K562 (cell line): ENCODE results near the gene CYSLTR1. TPM values are rescaled to one million over a fixed set of nuclear protein-coding genes. Genes with fewer than 3 reads are reported as not detected.

ENCODE experiments used
- ATAC-seq: fragments of 200-7000 bp; cut with Tn5 transposase; 3 replicates; pipeline ENCODE4 v1.9.1; 2020; ENCODE audit warnings: moderate library complexity
- BruUV-seq: library from RNA; stranded (reverse); fragments of 400-500 nt; replicated peaks from 2 replicates; lab custom pipeline; 2021; lab: Mats Ljungman, UMichigan
- CTCF ChIA-PET: fragments of 300-600 bp; formaldehyde crosslinking; extraction: SDS; loops from one replicate; lab custom pipeline; 2021; ENCODE audit warnings: low intra/inter-chr PET ratio; lab: Yijun Ruan, JAX
- POLR2A ChIA-PET: fragments of 300-600, 350-650 bp; sonication (Branson Sonifier 250); formaldehyde crosslinking; extraction: SDS; loops from one replicate; lab custom pipeline; 2021; ENCODE audit warnings: antibody characterized with exemption, inconsistent platforms; lab: Yijun Ruan, JAX
- DNase-seq, 4 experiments: peaks; one replicate each; pipeline versions ENCODE4 v3.0.0 to v3.0.0-alpha.2; 2011 to 2018; ENCODE audit warnings: low spot score in 3 of 4, mixed read lengths in 3 of 4; ENCODE audit errors: extremely low read depth in 1 of 4
- FAIRE-seq: peaks from 2 replicates; lab custom pipeline; 2011; peaks lifted over from hg19 to GRCh38; lab: Jason Lieb, UNC
- H2AFZ ChIP-seq: 2 replicates; pipeline ENCODE4 v1.6.0; 2011; ENCODE audit warnings: low read depth, low read length, control low read depth, inconsistent platforms
- H3K27ac ChIP-seq: fragments of 200-600 bp; 3 replicates; pipeline ENCODE4 v1.8.0; 2011; ENCODE audit warnings: low read depth, mild to moderate bottlenecking, control low read depth, inconsistent platforms, low read length, moderate library complexity, mixed read lengths; ENCODE audit errors: extremely low read depth
- H3K27me3 ChIP-seq, 2 experiments: fragments of 300-600 bp in 1 of 2; 2 replicates in 1 of 2; 3 replicates in 1 of 2; pipeline versions ENCODE4 v1.6.0 to v1.8.0; 2011; ENCODE audit warnings: inconsistent platforms in 2 of 2, low read length in 2 of 2, mild to moderate bottlenecking in 1 of 2, mixed read lengths in 1 of 2, moderate library complexity in 1 of 2; ENCODE audit not compliant: control insufficient read depth in 2 of 2, insufficient read depth in 2 of 2
- H3K36me3 ChIP-seq: fragments of 300-600 bp; 3 replicates; pipeline ENCODE4 v1.8.0; 2011; ENCODE audit warnings: mild to moderate bottlenecking, low read length, inconsistent platforms; ENCODE audit not compliant: control insufficient read depth, insufficient read depth
- H3K4me1 ChIP-seq, 2 experiments: fragments of 200-600 bp in 1 of 2; replicated peaks in 1 of 2; 2 replicates in 1 of 2; 3 replicates in 1 of 2; pipeline versions ENCODE4 v1.5.1 to v1.8.0; 2011; ENCODE audit warnings: inconsistent platforms in 2 of 2, low read length in 2 of 2, mild to moderate bottlenecking in 1 of 2, mixed read lengths in 1 of 2, moderate library complexity in 1 of 2; ENCODE audit not compliant: control insufficient read depth in 2 of 2, insufficient read depth in 2 of 2
- H3K4me2 ChIP-seq: 2 replicates; pipeline ENCODE4 v1.6.1; 2011; ENCODE audit warnings: low read length, control low read depth, inconsistent platforms, mixed read lengths; ENCODE audit not compliant: insufficient read depth
- H3K4me3 ChIP-seq: fragments of 200-600 bp; sonication (generic), shearing (Covaris generic); 2 replicates; pipeline ENCODE4 v1.5.1; 2016; ENCODE audit warnings: control low read depth, inconsistent platforms
- H3K79me2 ChIP-seq: fragments of 200-600 bp; 3 replicates; pipeline ENCODE4 v1.8.0; 2011; ENCODE audit warnings: low read length, inconsistent platforms; ENCODE audit not compliant: control insufficient read depth, insufficient read depth
- H3K9ac ChIP-seq, 2 experiments: 2 replicates each; pipeline versions ENCODE4 v1.6.0 to v1.6.1; 2011; ENCODE audit warnings: low read depth in 2 of 2, low read length in 2 of 2, control low read depth in 1 of 2, inconsistent platforms in 1 of 2, mild to moderate bottlenecking in 1 of 2, mixed read lengths in 1 of 2; ENCODE audit not compliant: insufficient read depth in 1 of 2
- H3K9me1 ChIP-seq: one replicate; pipeline ENCODE4 v1.6.0; 2011; ENCODE audit warnings: inconsistent platforms, mild to moderate bottlenecking, low read length, moderate library complexity; ENCODE audit not compliant: control insufficient read depth, insufficient read depth
- H3K9me3 ChIP-seq: replicated peaks from 2 replicates; pipeline ENCODE4 v1.5.1; 2011; ENCODE audit warnings: low read depth, low read length, inconsistent platforms; ENCODE audit not compliant: control insufficient read depth, insufficient read depth
- H4K20me1 ChIP-seq: replicated peaks from 2 replicates; pipeline ENCODE4 v1.6.1; 2011; ENCODE audit warnings: low read length, inconsistent platforms, mixed read lengths; ENCODE audit not compliant: control insufficient read depth, insufficient read depth
- CBX1 ChIP-seq: sonication (generic); IDR thresholded peaks from 2 replicates; pipeline ENCODE4 v1.6.1; 2016; ENCODE audit warnings: antibody characterized with exemption, low read depth, mild to moderate bottlenecking
- NCOA4 ChIP-seq: fragments of 450-650 bp; IDR thresholded peaks from 2 replicates; pipeline ENCODE4 v1.6.1; 2018; ENCODE audit warnings: mild to moderate bottlenecking; ENCODE audit not compliant: partially characterized antibody
- NR1H2 ChIP-seq: sonication (generic); formaldehyde crosslinking; IDR thresholded peaks from 2 replicates; pipeline ENCODE4 v1.4.0; 2020; ENCODE audit warnings: mild to moderate bottlenecking, missing genetic modification reagents
- ZNF239 ChIP-seq: fragments of 250-450 bp; sonication (Bioruptor Pico); IDR thresholded peaks from 2 replicates; pipeline ENCODE4 v1.4.0; 2020; ENCODE audit warnings: mild to moderate bottlenecking
- ZNF431 ChIP-seq: sonication (generic); formaldehyde crosslinking; IDR thresholded peaks from 2 replicates; pipeline ENCODE4 v1.8.0; 2022; ENCODE audit warnings: mild to moderate bottlenecking, missing genetic modification reagents
- WGBS: fragments of 100-300 bp; shearing (Covaris generic); methylation state at CpG from one replicate; pipeline ENCODE4 v1.1.6; 2016; ENCODE audit warnings: low coverage, mixed read lengths; ENCODE audit not compliant: insufficient coverage; ENCODE audit errors: missing lambda C conversion rate; 5-methylcytosine and 5-hydroxymethylcytosine counted together
- in situ Hi-C: fragments of 300-500 bp; cut with MboI; formaldehyde crosslinking; loops from 4 replicates; pipeline ENCODE4 v1.15.0; 2018; ENCODE audit warnings: inconsistent platforms, mixed read lengths
- intact Hi-C: fragments of 100-400 bp; cut with micrococcal nuclease; formaldehyde crosslinking; loops from 2 replicates; pipeline ENCODE4 v1.14.2; 2022
- polyA plus RNA-seq, 8 experiments: library from polyadenylated mRNA; depleted of rRNA in 4 of 8; stranded (reverse) in 5 of 8; unstranded in 3 of 8; fragments of >200 nt; fragmentation: Nextera tagmentation in 2 of 8; fragmentation: Illumina TruSeq in 1 of 8; extraction: Ambion mirVana in 2 of 8; extraction: Trizol in 1 of 8; gene quantifications; 2 replicates each; pipeline versions ENCODE4 v1.2.1 to v1.2.3, GENCODE V29; 2011 to 2014; ENCODE audit warnings: inconsistent platforms in 1 of 8, missing spikeins in 1 of 8
- total RNA-seq, 7 experiments: library from RNA; depleted of rRNA in 6 of 7; stranded (reverse); fragments of >200 nt in 6 of 7; fragmentation: Illumina TruSeq in 2 of 7; extraction: Trizol in 2 of 7; gene quantifications; 2 replicates each; pipeline versions ENCODE4 v1.2.1 to v1.2.3, GENCODE V29; 2011 to 2021; ENCODE audit warnings: low replicate concordance in 1 of 7

The CYSLTR1 gene
- total and polyA plus RNA-seq, 9 of the 15 experiments (the other 6 are each of a cell fraction or from before 2014, with no cell fraction given), result 0.04 to 0.07 TPM; not detected in 7

DNA sequence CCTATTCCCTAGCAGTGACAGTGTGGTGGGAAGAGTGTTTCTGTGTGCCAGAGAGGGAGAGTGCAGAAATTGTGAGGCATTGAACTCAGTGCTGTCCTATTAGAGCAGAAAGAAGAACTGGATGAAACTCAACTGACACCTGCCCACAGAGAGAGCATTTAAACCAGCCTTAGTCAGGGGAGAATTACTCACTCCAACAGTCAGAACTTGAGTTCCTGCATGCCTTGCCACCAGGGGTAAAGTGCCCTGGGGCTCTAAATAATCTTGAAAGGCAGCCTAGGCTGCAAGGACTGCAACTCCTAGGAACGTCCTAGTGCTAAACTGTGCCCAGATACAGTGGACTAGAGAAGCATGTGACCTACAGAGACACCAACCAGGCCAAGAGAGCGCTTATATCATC is 12.8 kb downstream of the CYSLTR1 start:
- no peak for FAIRE-seq
- ATAC-seq, result no peak
- no peak for DNase-seq
- in situ Hi-C loops (no loop called here), intact Hi-C loops (no loop called here)
- Histone ChIP-seq H4K20me1 (no peaks in the 10 kb centered on the region), H3K9me1 (no peaks in the 10 kb centered on the region), H3K4me2 (no peak overlapping the region), H3K4me3 (no peak overlapping the region), H3K27me3 (no peaks in the 10 kb centered on the region), H3K27ac (no peak overlapping the region), H3K4me1 (no peaks in the 10 kb centered on the region), H3K36me3 (no peaks in the 10 kb centered on the region), H3K9ac (no peak overlapping the region), H3K9me3 (no peaks in the 10 kb centered on the region), H2AFZ (no peak overlapping the region), H3K79me2 (no peaks in the 10 kb centered on the region)
- CTCF ChIA-PET, result no interaction called here
- POLR2A ChIA-PET, result no interaction called here
- 0% methylated on average over 2 of the region's 2 CpGs for WGBS
- no TSS peak for BruUV-seq
- TF ChIP-seq NCOA4 (no peak), ZNF431 (CRISPR knock-in tag) (no peak)

- POLR2A ChIA-PET, result interaction anchor here (0.6 kb wide), 1 partner anchor 140 kb away, joined by 3 read pairs; no protein-coding TSS in a partner anchor
- in situ Hi-C loops, result no loop called here
- H3K27ac ChIP-seq, result no peak overlapping the region
Observed at GRCh38 chrX:78313526-78313925, 13.9 kb downstream of the CYSLTR1 start.

More at GRCh38 chrX:78313526-78313925, 13.9 kb downstream of the CYSLTR1 start:
- Histone ChIP-seq H3K4me1 (no peaks in the 10 kb centered on the region), H3K4me3 (no peak overlapping the region), H3K36me3 (no peaks in the 10 kb centered on the region), H3K27me3 (no peaks in the 10 kb centered on the region), H3K9ac (no peak overlapping the region), H3K9me3 (no peaks in the 10 kb centered on the region), H2AFZ (no peak overlapping the region), H3K79me2 (no peaks in the 10 kb centered on the region), H3K9me1 (no peaks in the 10 kb centered on the region), H4K20me1 (no peaks in the 10 kb centered on the region), H3K4me2 (no peak overlapping the region)
- intact Hi-C loops, result no loop called here
- 0% methylated on average over 3 of the region's 3 CpGs for WGBS
- CTCF ChIA-PET, result no interaction called here
- no TSS peak for BruUV-seq
- DNase-seq (no peak), ATAC-seq (no peak), FAIRE-seq (no peak)
- no peak for TF ChIP-seq ZNF239 (CRISPR knock-in tag)
- TF ChIP-seq NR1H2 (CRISPR knock-in tag), result no peak
- TF ChIP-seq CBX1, result no peak
